Panc1 (cell line): Measurements from ENCODE around the gene CNTN4. TPM values are rescaled to one million over a fixed set of nuclear protein-coding genes. Genes with fewer than 3 reads are reported as not detected.

Experiments used
- ATAC-seq: fragments of 200-7000 bp; cut with Tn5 transposase; 2 replicates; pipeline ENCODE4 v1.9.1; 2020; ENCODE audit warnings: mild to moderate bottlenecking, moderate library complexity
- BruUV-seq: library from RNA; stranded (reverse); fragments of 400-500 nt; replicated peaks from 2 replicates; lab custom pipeline; 2021; lab: Mats Ljungman, UMichigan
- CTCF ChIA-PET: fragments of 300-600 bp; sonication (Branson Sonifier 250); formaldehyde crosslinking; loops from one replicate; lab custom pipeline; 2022; ENCODE audit warnings: antibody characterized with exemption; lab: Charles Lee
- POLR2A ChIA-PET: fragments of 300-600 bp; sonication (Branson Sonifier 250); formaldehyde crosslinking; loops from one replicate; lab custom pipeline; 2022; ENCODE audit warnings: antibody characterized with exemption; lab: Charles Lee
- DNase-seq: peaks from one replicate; pipeline ENCODE4 v3.0.0-alpha.2; 2010; ENCODE audit warnings: low read depth, low spot score
- H3K27ac ChIP-seq: 2 replicates; pipeline ENCODE4 v1.5.1; 2011; ENCODE audit warnings: mild to moderate bottlenecking, low read length, inconsistent platforms
- H3K27me3 ChIP-seq: fragments of 200-500 bp; sonication (Bioruptor generic); 2 replicates; pipeline ENCODE4 v1.6.0; 2014; ENCODE audit warnings: low read length, inconsistent platforms; ENCODE audit not compliant: control insufficient read depth, insufficient read depth
- H3K36me3 ChIP-seq: fragments of 200-500 bp; sonication (Bioruptor generic); 2 replicates; pipeline ENCODE4 v1.5.1; 2014; ENCODE audit warnings: inconsistent platforms, mild to moderate bottlenecking, low read length, moderate library complexity; ENCODE audit not compliant: control insufficient read depth, insufficient read depth
- H3K4me1 ChIP-seq: 2 replicates; pipeline ENCODE4 v1.5.1; 2011; ENCODE audit warnings: inconsistent platforms, mild to moderate bottlenecking, low read length, moderate library complexity; ENCODE audit not compliant: control insufficient read depth, insufficient read depth
- H3K4me3 ChIP-seq, 2 experiments: 2 replicates each; pipeline ENCODE4 v1.5.1; 2011 to 2012; ENCODE audit warnings: low read depth in 2 of 2, low read length in 2 of 2, mild to moderate bottlenecking in 2 of 2, inconsistent platforms in 1 of 2, moderate library complexity in 1 of 2
- H3K9me3 ChIP-seq: fragments of 200-500 bp; sonication (Bioruptor generic); 2 replicates; pipeline ENCODE4 v1.5.1; 2014; ENCODE audit warnings: low read depth, mild to moderate bottlenecking, inconsistent platforms, low read length, moderate library complexity; ENCODE audit not compliant: control insufficient read depth, insufficient read depth
- CTCF ChIP-seq: fragments of 450-650 bp; IDR thresholded peaks from 2 replicates; pipeline ENCODE4 v1.5.1; 2017; ENCODE audit warnings: mild to moderate bottlenecking
- POLR2AphosphoS5 ChIP-seq: IDR thresholded peaks from 2 replicates; pipeline ENCODE4 v1.6.1; 2012; ENCODE audit warnings: mild to moderate bottlenecking, low read depth, low read length, moderate library complexity
- REST ChIP-seq, 2 experiments: IDR thresholded peaks; 2 replicates each; pipeline ENCODE4 v1.6.1; 2011 to 2012; ENCODE audit warnings: low read depth in 2 of 2, control low read depth in 1 of 2, low read length in 1 of 2, mild to moderate bottlenecking in 1 of 2, moderate library complexity in 1 of 2; ENCODE audit not compliant: insufficient read depth in 1 of 2
- SIN3A ChIP-seq: IDR thresholded peaks from 2 replicates; pipeline ENCODE4 v1.6.1; 2012; ENCODE audit warnings: low read depth, mild to moderate bottlenecking, low read length, moderate library complexity, borderline replicate concordance; ENCODE audit not compliant: insufficient read depth
- TCF7L2 ChIP-seq: IDR thresholded peaks from 2 replicates; pipeline ENCODE4 v1.6.1; 2011; ENCODE audit warnings: mild to moderate bottlenecking, low read depth, low read length, inconsistent platforms
- in situ Hi-C: cut with HindIII; loops from 2 replicates; pipeline ENCODE4 v1.10.0; 2016; ENCODE audit warnings: low sequenced_read_pairs, low pct_unique_long_range_greater_than_20kb
- intact Hi-C: fragments of 100-400 bp; cut with micrococcal nuclease; formaldehyde crosslinking; loops from one replicate; pipeline ENCODE4 v1.10.0; 2022; ENCODE audit not compliant: unreplicated experiment
- total RNA-seq: library from RNA; stranded (reverse); gene quantifications from one replicate; pipeline ENCODE4 v1.2.1, GENCODE V29; 2021; ENCODE audit not compliant: unreplicated experiment

The CNTN4 gene
- total RNA-seq, 1 experiment from 2014 or later = not detected

GRCh38 chr3:2133146-2133545, 34.5 kb downstream of the CNTN4 start:
- TF ChIP-seq SIN3A (no peak), TCF7L2 (no peak), POLR2AphosphoS5 (no peak), CTCF (no peak), REST (IDR thresholded peaks at IDR 0.05; ENCODE audit: insufficient read depth in 1 of 2, low read depth in 2 of 2, low read length in 1 of 2) (no peak)
- no peaks in the 10 kb centered on the region for H3K9me3 ChIP-seq
- no peak overlapping the region for H3K4me3 ChIP-seq
- intact Hi-C loops = no loop called here
- BruUV-seq = no TSS peak
- H3K36me3 ChIP-seq = no peaks in the 10 kb centered on the region
- no peak overlapping the region for H3K27ac ChIP-seq
- in situ Hi-C loops = no loop called here
- POLR2A ChIA-PET = no interaction called here
- H3K4me1 ChIP-seq = no peaks in the 10 kb centered on the region
- CTCF ChIA-PET = no interaction called here
- ATAC-seq = no peak
- no peaks in the 10 kb centered on the region for H3K27me3 ChIP-seq
- no peak for DNase-seq

GRCh38 chr3:2137651-2138050, 39.0 kb downstream of the CNTN4 start:
- CTCF ChIA-PET = no interaction called here
- in situ Hi-C loops (no loop called here), intact Hi-C loops (no loop called here)

More at GRCh38 chr3:2137651-2138050, 39.0 kb downstream of the CNTN4 start:
- no peaks in the 10 kb centered on the region for H3K9me3 ChIP-seq
- POLR2A ChIA-PET = no interaction called here
- H3K4me1 ChIP-seq = no peaks in the 10 kb centered on the region
- BruUV-seq = no TSS peak
- H3K27ac ChIP-seq = no peak overlapping the region
- no peaks in the 10 kb centered on the region for H3K36me3 ChIP-seq
- no peak for DNase-seq
- no peaks in the 10 kb centered on the region for H3K27me3 ChIP-seq
- no peak overlapping the region for H3K4me3 ChIP-seq
- ATAC-seq = no peak
- TF ChIP-seq TCF7L2 = no peak
- TF ChIP-seq SIN3A = no peak
- no peak for TF ChIP-seq CTCF
- TF ChIP-seq POLR2AphosphoS5 = no peak
- no peak for TF ChIP-seq REST (IDR thresholded peaks at IDR 0.05; ENCODE audit: insufficient read depth in 1 of 2, low read depth in 2 of 2, low read length in 1 of 2)
